Esophagus muscularis mucosa (tissue), 4 donors: ENCODE measurements around the gene TXK.

Experiments used
- EP300 ChIP-seq: sonication (generic); formaldehyde crosslinking; IDR thresholded peaks from one replicate; pipeline ENCODE4 v1.6.1; 2017; ENCODE audit warnings: antibody characterized with exemption
- POLR2AphosphoS5 ChIP-seq, 2 donors: sonication (generic); formaldehyde crosslinking; IDR thresholded peaks; one replicate each; pipeline ENCODE4 v1.6.1; 2017; ENCODE audit warnings: antibody characterized with exemption in 2 of 2
- TF ChIP-seq, protein P1 (sequence below), 3 experiments: fragments of 200-600 bp in 2 of 3; fragments of 450-650 bp in 1 of 3; sonication (generic) in 2 of 3; IDR thresholded peaks; one replicate each; pipeline ENCODE4 v1.5.1; 2017 to 2019; ENCODE audit warnings: antibody characterized with exemption in 3 of 3, mild to moderate bottlenecking in 2 of 3, moderate library complexity in 1 of 3

DNA sequence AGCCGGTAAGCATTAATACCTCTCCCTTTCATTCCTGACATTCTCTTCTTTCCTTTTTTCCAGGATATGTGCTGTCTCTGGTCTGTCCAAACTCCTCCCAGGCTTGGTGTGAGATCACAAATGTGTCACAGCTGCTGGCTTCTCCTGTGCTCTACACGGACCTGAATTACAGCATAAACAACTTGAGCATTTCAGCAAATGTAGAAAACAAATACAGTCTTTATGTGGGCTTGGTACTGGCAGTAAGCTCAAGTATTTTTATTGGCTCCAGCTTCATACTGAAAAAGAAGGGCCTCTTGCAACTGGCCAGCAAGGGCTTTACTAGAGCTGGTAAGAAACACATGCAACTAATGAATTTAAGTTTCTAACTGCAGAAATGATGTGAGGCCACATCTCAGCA lies 109.0 kb downstream of the TXK start:
- TF ChIP-seq, protein P1, sequence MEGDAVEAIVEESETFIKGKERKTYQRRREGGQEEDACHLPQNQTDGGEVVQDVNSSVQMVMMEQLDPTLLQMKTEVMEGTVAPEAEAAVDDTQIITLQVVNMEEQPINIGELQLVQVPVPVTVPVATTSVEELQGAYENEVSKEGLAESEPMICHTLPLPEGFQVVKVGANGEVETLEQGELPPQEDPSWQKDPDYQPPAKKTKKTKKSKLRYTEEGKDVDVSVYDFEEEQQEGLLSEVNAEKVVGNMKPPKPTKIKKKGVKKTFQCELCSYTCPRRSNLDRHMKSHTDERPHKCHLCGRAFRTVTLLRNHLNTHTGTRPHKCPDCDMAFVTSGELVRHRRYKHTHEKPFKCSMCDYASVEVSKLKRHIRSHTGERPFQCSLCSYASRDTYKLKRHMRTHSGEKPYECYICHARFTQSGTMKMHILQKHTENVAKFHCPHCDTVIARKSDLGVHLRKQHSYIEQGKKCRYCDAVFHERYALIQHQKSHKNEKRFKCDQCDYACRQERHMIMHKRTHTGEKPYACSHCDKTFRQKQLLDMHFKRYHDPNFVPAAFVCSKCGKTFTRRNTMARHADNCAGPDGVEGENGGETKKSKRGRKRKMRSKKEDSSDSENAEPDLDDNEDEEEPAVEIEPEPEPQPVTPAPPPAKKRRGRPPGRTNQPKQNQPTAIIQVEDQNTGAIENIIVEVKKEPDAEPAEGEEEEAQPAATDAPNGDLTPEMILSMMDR (IDR thresholded peaks at IDR 0.05) = no peak
- TF ChIP-seq EP300 = no peak
- TF ChIP-seq POLR2AphosphoS5 (IDR thresholded peaks at IDR 0.05) = no peak
